Measurements from ENCODE around the gene POC1A.

POC1A gene

DNA sequence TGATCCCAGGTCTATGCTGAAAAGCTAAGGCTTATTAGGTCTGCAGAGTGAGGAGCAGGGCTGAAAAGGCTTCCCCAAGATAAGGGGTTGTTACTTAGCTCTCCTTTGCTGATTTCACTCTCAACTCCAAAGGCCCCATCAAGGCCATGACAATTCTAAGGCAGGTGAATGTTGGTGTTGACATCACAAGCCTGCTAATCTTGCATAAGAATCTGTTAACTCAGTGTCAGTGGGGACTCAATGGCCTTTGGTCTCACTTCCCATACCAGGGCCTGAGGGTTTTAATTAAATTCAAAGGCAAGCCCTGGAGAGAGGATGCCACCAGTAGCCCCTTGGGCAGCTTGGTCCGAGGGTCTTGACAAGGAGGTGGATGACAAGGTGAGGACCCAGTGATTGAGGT lies 34.3 kb upstream of the POC1A start:
- H3K27ac ChIP-seq (ENCODE audit: low read length): no peak overlapping the region
- H2AFZ ChIP-seq (ENCODE audit: low read depth, low read length): no peak overlapping the region
- H3K4me3 ChIP-seq (ENCODE audit: low read length): no peak overlapping the region
- H3K79me2 ChIP-seq (ENCODE audit: low read length): no peaks in the 10 kb centered on the region
- no peak overlapping the region for H3K4me2 ChIP-seq (ENCODE audit: low read length)
- no peaks in the 10 kb centered on the region for H3K27me3 ChIP-seq (ENCODE audit: low read depth, low read length)
- TF ChIP-seq EZH2phosphoT487 (IDR thresholded peaks at IDR 0.05; ENCODE audit: low read depth): no peak
- no peak for TF ChIP-seq CTCF (IDR thresholded peaks at IDR 0.05; ENCODE audit: low read depth, low read length)
- H4K20me1 ChIP-seq (ENCODE audit: insufficient read depth, low read length): no peaks in the 10 kb centered on the region
- H3K9me3 ChIP-seq (ENCODE audit: insufficient read depth, low read length): no peaks in the 10 kb centered on the region
- no peak overlapping the region for H3K9ac ChIP-seq (ENCODE audit: low read length)
- H3K4me1 ChIP-seq (ENCODE audit: low read length): 0 out of 2 replicates have a peak, but pooled peaks cover 2% of the 10 kb centered on the region
- H3K36me3 ChIP-seq (replicated peaks; ENCODE audit: low read depth, low read length): no peaks in the 10 kb centered on the region

- Histone ChIP-seq H3K27me3 (ENCODE audit: low read depth, low read length) (no peaks in the 10 kb centered on the region), H3K79me2 (ENCODE audit: low read length) (no peaks in the 10 kb centered on the region), H3K4me2 (ENCODE audit: low read length) (no peak overlapping the region), H3K4me1 (ENCODE audit: low read length) (0 out of 2 replicates have a peak, but pooled peaks cover 2% of the 10 kb centered on the region), H4K20me1 (ENCODE audit: insufficient read depth, low read length) (no peaks in the 10 kb centered on the region), H3K36me3 (replicated peaks; ENCODE audit: low read depth, low read length) (no peaks in the 10 kb centered on the region), H3K27ac (ENCODE audit: low read length) (no peak overlapping the region), H3K4me3 (ENCODE audit: low read length) (no peak overlapping the region), H3K9ac (ENCODE audit: low read length) (no peak overlapping the region), H2AFZ (ENCODE audit: low read depth, low read length) (no peak overlapping the region), H3K9me3 (ENCODE audit: insufficient read depth, low read length) (no peaks in the 10 kb centered on the region)
- TF ChIP-seq EZH2phosphoT487 (IDR thresholded peaks at IDR 0.05; ENCODE audit: low read depth) (no peak), CTCF (IDR thresholded peaks at IDR 0.05; ENCODE audit: low read depth, low read length) (no peak)
Measured at GRCh38 chr3:52186729-52187128, 32.5 kb upstream of the POC1A start.

DNA sequence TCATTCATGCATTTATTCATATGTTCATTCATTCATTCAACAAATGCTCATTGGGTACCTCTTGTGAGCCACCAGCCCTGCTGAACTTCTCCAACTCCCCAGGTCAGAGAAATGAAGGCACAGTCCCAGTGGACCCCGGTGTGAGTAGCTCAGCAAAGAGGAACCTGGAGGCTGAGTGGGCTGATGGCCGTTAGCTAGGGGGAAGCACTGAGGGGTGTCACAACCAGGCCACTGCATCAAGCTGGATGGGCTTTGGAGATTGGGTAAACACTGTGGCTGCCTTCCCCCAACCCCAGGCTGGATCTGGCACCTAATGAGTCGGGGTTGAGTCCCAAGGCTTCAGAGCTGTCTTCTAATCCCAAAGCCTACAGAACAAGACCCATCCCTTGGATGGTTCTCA lies 31.6 kb upstream of the POC1A start:
- Histone ChIP-seq H3K27me3 (ENCODE audit: low read depth, low read length) (no peaks in the 10 kb centered on the region), H4K20me1 (ENCODE audit: insufficient read depth, low read length) (no peaks in the 10 kb centered on the region), H3K9me3 (ENCODE audit: insufficient read depth, low read length) (no peaks in the 10 kb centered on the region), H3K4me3 (ENCODE audit: low read length) (no peak overlapping the region), H3K4me1 (ENCODE audit: low read length) (0 out of 2 replicates have a peak, but pooled peaks cover 2% of the 10 kb centered on the region), H3K4me2 (ENCODE audit: low read length) (no peak overlapping the region), H3K9ac (ENCODE audit: low read length) (no peak overlapping the region), H3K79me2 (ENCODE audit: low read length) (no peaks in the 10 kb centered on the region), H3K36me3 (replicated peaks; ENCODE audit: low read depth, low read length) (no peaks in the 10 kb centered on the region), H3K27ac (ENCODE audit: low read length) (no peak overlapping the region), H2AFZ (ENCODE audit: low read depth, low read length) (no peak overlapping the region)
- TF ChIP-seq EZH2phosphoT487 (IDR thresholded peaks at IDR 0.05; ENCODE audit: low read depth) (no peak), CTCF (IDR thresholded peaks at IDR 0.05; ENCODE audit: low read depth, low read length) (no peak)

DNA sequence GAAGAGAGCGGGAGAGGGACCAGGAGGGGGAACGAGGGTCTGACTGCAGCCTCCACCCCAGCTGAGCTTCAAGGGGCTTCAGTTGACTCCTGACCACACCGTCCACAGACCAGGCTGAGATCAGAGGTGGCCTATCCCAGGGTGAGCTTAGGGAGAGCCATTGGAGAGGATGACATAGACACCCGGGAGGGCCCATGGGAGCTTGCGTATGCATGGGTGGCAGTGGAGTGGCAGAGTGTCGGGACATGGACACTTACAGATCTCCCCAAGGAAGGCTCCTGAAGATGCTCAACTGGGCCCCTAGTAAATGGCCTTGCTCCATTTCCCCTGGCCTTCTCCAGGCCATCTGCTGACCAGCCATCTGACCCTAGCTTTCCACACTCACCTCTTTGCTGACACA lies 31.1 kb upstream of the POC1A start:
- no peak overlapping the region for H2AFZ ChIP-seq (ENCODE audit: low read depth, low read length)
- H3K27me3 ChIP-seq (ENCODE audit: low read depth, low read length): no peaks in the 10 kb centered on the region
- no peaks in the 10 kb centered on the region for H3K36me3 ChIP-seq (replicated peaks; ENCODE audit: low read depth, low read length)
- H3K4me3 ChIP-seq (ENCODE audit: low read length): no peak overlapping the region
- H3K27ac ChIP-seq (ENCODE audit: low read length): no peak overlapping the region
- H3K9me3 ChIP-seq (ENCODE audit: insufficient read depth, low read length): no peaks in the 10 kb centered on the region
- 0 out of 2 replicates have a peak, but pooled peaks cover 2% of the 10 kb centered on the region for H3K4me1 ChIP-seq (ENCODE audit: low read length)
- H3K4me2 ChIP-seq (ENCODE audit: low read length): no peak overlapping the region
- H4K20me1 ChIP-seq (ENCODE audit: insufficient read depth, low read length): no peaks in the 10 kb centered on the region
- TF ChIP-seq EZH2phosphoT487 (IDR thresholded peaks at IDR 0.05; ENCODE audit: low read depth): no peak
- TF ChIP-seq CTCF (IDR thresholded peaks at IDR 0.05; ENCODE audit: low read depth, low read length): no peak
- no peak overlapping the region for H3K9ac ChIP-seq (ENCODE audit: low read length)
- H3K79me2 ChIP-seq (ENCODE audit: low read length): no peaks in the 10 kb centered on the region
